HG03565 (cell line): ENCODE results near the gene YLPM1.

Source experiments
- ATAC-seq: cut with Tn5 transposase; IDR thresholded peaks from one replicate; pipeline ENCODE4 v1.9.1; 2021; ENCODE audit warnings: mild to moderate bottlenecking, moderate library complexity; ENCODE audit not compliant: unreplicated experiment

YLPM1 gene

DNA sequence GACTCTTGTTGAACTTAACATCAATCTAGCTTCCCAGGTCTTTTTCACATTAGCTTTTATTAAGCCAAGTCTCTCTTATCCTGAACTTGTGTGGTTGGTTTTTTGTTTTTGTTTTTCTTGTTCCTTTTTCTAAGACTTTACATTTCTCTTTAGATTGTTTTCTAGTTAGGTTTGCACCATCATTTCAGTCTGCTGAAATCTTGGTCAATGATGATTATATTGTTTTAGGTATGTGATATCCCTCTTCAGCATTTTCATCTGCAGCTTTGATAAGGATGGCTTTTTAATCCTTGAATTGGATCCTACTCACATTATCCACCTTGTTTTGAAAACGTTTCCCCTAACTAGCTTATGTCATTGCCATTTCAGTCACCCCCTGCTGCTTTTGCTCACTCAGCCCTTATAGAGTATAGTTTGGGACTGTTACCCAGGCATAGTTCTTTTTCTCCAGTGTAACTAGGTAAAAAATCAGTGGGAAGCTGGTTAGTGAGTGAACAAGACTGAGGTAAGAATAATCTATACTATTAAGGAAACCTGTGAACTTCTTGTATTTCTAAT lies 22.0 kb downstream of the YLPM1 start:
- ATAC-seq, result no peak

DNA sequence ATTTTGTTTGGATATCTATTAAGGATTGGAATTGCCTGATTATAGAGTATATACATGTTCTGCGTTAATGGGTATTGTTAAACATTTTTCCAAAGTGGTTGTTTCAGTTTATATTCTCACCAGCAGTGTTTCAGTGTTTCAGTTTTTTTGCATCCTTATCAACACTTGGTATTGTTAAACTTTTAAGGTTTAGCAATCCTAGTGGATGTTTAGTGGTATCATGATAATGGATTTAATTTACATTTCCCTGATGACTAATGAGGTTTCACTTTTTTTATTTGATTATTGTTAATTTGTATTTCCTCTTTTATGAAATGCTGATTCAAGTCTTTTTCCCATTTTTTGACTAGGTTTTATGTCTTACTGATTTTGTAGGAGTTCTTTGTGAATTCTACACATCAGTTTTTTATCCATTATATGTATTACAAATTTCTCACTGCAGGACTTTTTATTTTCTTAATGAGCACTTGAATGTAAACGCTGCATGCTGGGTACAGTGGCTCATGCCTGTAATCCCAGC lies 23.7 kb downstream of the YLPM1 start:
- no peak for ATAC-seq

GRCh38 chr14:74792249-74793039 lies 29.3 kb downstream of the YLPM1 start:
- ATAC-seq, result no peak

DNA sequence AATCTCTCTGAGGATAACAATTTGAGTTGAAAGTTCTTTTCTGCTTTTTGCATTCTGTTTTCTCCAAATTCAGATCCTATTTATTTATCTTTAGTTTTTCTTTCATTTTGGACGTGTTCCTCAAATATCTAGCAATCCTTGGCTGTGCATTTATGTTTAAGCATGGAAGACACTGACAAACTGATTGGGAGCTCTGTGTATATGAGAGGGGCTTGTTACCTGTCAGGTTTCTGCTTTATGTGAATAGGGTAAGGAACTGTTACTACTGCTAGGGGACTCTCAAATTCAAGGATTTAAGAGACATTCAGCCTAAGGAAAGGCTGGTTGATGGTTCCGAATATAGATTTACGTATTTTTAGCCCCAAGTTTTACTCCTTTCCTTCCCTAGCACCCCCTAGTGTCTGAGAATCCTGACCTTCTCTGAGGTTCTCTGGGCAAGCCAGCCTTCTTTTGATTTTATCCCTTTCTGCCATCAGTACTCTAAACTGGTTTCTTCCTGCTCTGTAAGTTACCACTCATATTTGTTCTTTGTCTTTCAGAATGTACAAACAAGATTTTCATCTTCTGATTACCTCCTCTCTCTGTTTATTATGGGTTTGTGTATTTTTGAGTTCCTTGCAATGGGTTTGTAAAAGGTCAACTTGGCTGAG lies 30.5 kb downstream of the YLPM1 start:
- ATAC-seq, result no peak

GRCh38 chr14:74794947-74795346 lies 31.8 kb downstream of the YLPM1 start:
- ATAC-seq, result no peak

GRCh38 chr14:74799765-74800164 lies 36.6 kb downstream of the YLPM1 start:
- no peak for ATAC-seq

DNA sequence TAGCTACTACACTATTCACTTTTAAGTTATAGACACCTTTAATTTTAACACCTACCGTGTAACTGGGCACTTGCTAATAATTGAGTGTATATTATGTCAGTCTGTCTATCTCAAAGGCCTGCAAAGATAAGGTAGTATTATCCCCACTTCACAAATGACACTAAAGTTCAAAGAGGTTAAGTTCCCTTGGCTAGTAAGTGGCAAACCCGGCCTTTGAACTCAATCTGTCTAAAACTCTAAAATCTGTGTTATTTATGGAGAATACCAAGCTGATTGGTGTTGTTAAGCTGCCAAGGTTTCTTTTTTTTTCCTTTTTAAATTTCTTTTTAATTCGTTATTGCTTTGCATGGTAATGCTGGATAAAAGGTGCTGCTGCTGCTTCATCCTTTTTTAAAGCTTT lies 37.7 kb downstream of the YLPM1 start:
- no peak for ATAC-seq

DNA sequence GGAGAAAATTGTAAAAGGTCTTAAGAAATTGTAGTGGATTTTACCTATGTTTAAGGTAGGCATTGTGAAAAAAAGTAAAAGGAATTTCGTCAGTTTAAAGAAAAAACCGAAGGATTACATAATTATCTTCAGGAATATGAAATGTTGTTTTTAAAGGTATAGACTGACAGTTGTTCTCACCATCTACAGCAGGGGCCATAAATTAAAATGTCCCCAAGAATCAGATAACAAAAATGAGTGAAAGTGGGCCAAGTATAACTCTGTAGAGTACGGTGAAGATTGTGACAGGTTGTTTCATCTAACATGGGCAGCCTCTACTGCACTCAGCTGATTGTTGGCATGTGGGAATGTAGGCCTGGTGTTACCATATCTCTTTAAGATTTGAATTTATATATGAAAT lies 38.3 kb downstream of the YLPM1 start:
- ATAC-seq, result no peak

DNA sequence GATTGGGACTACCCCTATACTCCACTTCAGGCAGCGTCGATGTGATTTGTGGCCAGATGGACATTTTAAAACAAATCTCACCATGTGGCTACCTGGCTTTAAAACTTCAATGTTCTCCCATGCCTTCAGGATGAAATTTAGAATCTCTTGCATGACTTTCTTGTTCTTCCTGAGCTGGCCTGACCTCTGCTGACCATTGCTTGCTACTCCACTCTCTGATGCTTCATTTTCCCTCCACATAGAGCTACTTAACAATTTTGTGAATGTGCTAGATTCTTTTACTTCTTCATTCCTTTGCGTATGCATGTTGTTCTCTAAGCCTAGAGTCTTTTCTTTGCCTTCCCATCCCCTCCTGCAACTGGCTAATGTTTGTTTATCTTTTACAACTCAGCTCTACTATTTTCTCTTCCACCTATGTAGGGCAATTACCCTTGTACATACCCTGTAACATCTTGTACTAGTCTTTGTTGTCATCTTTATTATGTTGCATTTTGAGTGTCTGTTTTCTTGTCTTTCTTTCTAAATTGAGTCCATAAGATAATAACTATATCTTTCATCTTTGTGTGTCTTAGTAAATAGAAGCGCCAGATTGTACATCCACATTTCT lies 41.2 kb downstream of the YLPM1 start:
- ATAC-seq, result no peak

GRCh38 chr14:74807853-74808545 lies 44.9 kb downstream of the YLPM1 start:
- no peak for ATAC-seq

DNA sequence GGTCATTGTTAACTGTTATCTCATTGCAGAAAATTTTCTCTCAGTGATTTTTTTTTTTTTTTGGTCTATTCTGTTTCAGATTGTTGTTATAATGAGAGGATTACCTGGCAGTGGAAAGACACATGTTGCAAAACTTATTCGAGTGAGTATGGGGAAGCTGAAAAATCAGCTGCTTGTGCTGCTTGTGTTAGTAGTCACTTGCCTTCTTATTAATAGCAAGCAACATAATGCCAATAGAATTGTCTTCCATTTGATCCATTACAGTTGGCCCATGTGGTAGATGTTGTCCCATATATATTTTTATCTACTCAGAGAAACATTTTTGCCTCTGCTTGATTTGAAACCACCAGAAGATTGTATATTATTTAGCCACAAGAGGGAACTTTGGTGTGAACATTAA lies 53.0 kb downstream of the YLPM1 start:
- ATAC-seq, result no peak

DNA sequence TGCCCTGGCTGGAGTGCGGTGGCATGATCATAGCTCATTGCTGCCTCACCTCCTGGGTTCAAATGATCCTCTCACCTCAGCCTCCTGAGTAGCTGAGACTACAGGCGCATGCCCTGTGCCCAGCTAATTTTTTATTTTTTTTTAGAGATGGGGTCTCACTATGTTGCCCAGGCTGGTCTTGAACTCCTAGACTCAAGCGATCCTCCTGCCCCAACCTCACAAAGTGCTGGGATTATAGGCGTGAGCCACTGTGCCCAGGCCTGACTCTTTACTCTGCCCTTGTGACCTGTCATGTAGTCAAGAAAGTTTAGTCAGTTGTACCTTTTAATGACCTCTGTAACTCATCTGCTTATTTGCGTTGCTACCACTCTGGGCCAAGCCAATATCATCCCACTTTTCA lies 57.2 kb downstream of the YLPM1 start:
- no peak for ATAC-seq

GRCh38 chr14:74821267-74821915 lies 58.3 kb downstream of the YLPM1 start:
- no peak for ATAC-seq

DNA sequence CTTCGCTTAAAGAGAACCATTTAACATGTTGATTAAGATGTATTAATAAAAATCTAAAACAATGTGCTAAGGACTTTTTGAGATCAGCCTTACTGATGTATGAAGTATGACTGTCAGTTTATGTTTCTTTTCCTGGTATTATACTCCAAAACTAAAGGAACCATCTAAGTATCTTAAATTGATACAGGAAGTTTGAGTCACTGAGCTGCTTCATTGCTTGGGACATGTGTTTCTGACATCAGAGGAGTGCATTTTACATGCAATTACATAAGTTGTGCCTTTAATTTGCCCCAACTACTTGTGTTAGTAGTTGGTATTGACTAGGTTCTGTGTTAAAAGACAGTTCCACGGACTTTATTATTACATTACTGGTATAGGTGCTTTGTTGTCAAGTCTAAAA lies 61.9 kb downstream of the YLPM1 start:
- no peak for ATAC-seq

GRCh38 chr14:74826574-74826973 lies 63.5 kb downstream of the YLPM1 start:
- ATAC-seq, result no peak

- no peak for ATAC-seq
Measured at GRCh38 chr14:74829251-74829650, 66.1 kb downstream of the YLPM1 start.

GRCh38 chr14:74832849-74833248 lies 69.7 kb downstream of the YLPM1 start:
- no peak for ATAC-seq

- no peak for ATAC-seq
Measured at GRCh38 chr14:74834692-74835392, 71.7 kb downstream of the YLPM1 start.

GRCh38 chr14:74835645-74836250 lies 72.6 kb downstream of the YLPM1 start:
- no peak for ATAC-seq
